NCI-H1694 (cell line): ENCODE data around the gene SLC16A5.
"Not testable (repeated sequence)": the region's sequence is repeated elsewhere in the genome, so short reads cannot be mapped to it uniquely, and the experiment has no call there.

Experiments used
- DNase-seq: peaks from one replicate; lab custom pipeline; 2025; lab: John Stamatoyannopoulos, UW

SLC16A5 gene

DNA sequence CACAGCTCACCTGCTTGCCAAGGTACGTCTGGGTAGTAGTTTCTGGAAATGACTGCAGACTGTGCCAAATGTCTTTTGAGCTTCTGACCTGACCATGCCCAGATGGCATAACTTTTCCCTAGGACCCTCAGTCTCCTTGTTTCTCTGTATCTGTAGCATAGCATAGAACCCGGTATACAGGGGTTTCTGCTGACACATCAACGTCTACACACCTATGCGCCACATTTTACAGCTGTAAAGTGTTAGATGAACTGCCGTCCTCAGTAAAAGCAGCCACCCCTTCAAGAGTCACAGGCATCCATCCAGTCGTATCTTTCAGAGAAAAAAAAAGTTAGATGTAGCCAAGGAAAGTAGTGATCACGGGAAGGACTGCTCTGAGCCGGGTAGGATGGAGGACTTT, 23.3 kb upstream of the SLC16A5 start:
- no peak for DNase-seq

GRCh38 chr17:75064867-75065561, 22.7 kb upstream of the SLC16A5 start:
- no peak for DNase-seq

DNA sequence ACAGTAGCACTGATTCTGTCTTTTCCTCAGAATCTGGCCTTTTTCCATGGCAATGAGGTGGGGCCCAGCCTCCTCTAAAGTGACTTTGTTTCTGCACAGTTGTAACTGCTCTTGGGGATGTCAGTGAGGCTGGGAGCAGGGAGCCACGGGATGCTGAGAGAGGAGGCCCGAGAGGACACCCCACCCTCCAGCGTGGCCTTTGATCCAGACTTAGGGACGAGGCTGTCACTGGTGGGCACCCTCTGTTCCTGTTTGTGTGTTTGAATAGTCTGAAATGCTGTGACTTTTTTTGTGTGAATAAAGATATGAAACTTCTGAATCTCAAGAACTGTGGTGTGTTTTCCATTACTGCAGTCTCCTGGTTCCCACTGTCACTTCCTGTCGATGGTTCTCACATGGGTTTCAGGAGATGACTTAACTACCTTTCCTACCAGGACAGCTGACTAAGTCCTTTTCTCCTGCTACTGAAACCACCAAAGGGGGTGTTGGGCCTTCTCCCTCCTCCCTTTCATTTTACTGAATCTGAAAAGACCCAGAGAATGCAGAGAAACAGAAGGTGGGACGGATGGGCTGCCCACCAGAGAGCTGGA, 22.1 kb upstream of the SLC16A5 start:
- no peak for DNase-seq

- no peak for DNase-seq
Observed at GRCh38 chr17:75067856-75068255, 19.9 kb upstream of the SLC16A5 start.

DNA sequence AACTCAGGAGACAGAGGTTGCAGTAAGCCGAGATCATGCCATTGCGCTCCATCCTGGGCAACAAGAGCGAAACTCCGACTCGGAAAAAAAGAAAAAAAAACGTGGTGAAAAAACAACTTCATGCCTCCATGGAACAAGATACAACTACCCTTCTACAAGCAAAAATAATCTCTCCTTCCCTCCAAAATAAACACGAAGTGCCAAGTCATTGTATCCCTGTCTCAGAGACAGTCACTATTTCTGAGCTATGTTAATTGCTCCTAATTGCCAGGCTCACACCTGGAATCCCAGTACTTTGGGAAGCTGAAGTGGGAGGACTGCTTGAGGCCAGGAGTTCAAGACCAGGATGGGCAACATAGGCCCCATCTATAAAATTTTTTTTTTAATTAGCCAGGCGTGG, 19.0 kb upstream of the SLC16A5 start:
- no peak for DNase-seq

DNA sequence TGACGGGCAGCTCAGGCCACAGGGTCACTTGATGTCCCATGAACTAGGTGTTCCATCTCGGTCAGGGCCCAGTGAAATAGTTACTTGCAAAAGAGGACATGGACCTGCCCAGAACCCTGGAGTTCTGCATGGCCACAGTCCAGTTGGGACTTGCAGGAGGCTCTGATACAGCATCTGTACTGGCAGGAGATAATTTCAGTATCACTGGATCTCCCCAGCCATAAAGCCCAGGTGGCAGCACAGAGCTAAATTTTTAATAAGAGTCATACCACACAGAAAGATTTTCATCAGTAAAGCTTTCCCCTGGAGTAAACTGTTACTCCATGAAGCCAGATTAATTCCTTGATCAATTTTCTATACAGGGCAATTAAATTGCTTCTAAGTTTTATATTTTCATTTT, 18.0 kb upstream of the SLC16A5 start:
- no peak for DNase-seq

DNA sequence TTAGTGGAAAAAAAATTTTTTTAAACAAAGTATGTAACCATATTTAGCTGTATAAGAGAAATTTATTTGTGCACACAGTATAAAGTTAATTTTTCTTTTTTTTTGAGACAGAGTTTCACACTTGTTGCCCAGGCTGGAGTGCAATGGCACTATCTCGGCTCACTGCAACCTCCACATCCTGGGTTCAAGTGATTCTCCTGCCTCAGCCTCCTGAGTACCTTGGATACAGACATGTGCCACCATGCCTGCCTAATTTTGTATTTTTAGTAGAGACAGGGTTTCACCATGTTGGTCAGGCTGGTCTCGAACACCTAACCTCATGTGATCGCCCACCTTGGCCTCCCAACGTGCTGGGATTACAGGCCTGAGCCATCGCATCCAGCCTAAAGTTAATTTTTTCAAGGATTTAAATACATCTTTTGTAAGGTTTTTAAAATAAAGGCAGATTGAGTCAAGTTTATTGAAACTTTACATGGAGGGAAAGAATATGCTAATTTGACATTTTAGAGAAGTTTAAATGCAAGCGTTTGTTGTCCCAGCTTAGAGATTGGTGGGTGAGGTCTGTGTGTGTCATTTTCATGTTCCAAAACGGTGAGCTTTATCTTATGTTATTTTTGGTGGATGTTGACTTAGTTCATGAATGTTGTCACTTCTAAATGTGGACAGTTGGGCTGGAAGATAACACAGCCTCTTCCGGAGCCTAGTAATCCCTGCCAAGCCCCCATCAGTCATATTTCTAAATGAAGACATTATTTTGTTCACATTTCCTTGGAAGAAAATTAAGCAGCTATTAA, 16.1 kb upstream of the SLC16A5 start:
- not testable (repeated sequence) for DNase-seq

DNA sequence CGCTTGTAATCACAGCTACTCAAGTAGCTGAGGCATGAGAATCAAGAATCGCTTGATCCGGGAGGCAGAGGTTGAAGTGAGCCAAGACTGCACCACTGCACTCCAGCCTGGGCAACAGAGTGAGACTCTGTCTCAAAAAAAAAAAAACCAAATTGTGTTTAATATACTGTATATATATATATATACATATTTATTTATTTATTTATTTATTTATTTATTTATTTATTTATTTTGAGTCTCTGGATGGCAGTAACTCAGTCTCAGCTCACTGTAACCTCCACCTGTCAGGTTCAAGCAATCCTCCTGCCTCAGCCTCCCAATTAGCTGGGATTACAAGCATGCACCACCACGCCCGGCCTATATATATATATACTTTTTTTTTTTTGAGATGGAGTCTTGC, 14.8 kb upstream of the SLC16A5 start:
- not testable (repeated sequence) for DNase-seq

DNA sequence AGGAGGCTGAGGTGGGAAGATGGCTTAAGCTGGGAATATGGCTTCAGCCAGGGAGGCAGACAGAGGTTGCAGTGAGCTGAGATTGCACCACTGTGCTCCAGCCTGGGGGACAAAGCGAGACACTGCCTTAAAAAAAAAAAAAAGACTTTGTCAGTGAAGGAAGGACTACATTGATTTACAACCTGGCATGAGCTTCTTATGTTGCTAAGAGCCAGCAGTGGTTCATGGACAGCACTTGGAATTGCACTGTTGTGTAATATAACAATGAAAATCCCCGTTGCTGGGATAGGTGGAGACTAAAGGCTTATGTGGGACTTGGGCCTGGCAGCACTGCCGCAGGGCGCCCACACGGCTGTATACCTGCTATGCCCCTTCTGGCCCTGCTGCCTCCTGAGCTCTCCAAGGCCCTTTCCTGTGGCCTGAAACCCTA, 14.1 kb upstream of the SLC16A5 start:
- no peak for DNase-seq

DNA sequence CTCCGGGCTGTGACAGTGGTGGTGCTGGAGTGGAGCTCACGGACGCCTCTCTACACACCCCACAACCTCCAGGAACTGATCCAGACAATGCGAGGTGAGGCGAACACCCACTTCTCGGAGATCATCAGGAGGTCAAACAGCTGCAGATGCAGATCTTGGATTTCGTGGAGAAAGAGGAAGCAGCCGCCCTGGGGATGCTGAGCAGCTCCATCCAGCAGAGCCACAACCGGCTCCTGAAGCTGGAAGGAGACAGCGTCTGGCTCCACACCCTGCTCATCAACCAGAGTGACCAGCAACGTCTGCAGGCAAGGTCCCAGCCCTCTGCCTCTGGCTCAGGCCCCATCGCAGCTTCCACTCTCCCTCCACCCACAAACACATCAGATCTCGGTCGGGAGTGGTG, 13.2 kb upstream of the SLC16A5 start:
- DNase-seq, result no peak

GRCh38 chr17:75075597-75076336, 12.0 kb upstream of the SLC16A5 start:
- DNase-seq, result no peak

GRCh38 chr17:75077072-75077495, 10.7 kb upstream of the SLC16A5 start:
- DNase-seq, result no peak

DNA sequence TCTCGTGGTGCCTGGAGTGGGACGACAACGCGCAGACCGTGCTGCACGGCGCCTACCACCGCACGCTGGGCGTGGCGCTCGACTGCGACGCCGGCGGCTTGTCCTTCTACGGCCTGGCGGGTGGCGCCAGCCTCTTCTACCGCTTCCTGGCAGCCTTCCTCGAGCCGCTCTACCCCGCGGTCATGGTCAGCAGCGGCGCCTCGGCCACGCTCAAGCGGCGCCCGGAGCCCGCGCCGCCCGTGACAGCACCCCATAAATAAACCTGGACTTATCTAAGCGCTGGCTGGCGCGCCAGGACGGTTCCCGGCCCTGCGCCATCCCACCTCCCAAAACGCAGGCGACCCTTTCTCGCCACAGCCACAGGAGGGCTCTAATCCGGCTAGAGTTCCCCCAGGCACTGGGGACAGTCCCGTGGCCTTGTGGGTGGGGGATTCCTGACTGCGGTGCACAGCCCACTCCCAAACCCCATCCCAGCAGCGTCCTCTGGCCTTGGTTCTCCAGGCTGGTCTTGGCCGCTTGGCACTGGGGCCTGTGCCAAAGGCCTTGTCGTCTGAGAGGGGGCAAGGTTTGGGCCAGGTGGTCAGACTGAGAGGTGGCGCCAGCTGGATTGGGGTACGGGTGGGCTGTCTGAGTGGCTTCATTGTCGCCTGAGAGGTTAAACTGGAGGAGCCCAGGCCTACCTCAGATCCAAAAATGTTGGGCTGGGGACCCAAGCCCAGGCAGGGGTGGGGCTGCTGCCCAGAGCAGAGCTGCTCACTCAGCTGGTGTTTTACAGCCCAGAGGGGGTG, 10.1 kb upstream of the SLC16A5 start:
- no peak for DNase-seq

- DNase-seq, result no peak
Observed at GRCh38 chr17:75078284-75079022, 9.3 kb upstream of the SLC16A5 start.

DNA sequence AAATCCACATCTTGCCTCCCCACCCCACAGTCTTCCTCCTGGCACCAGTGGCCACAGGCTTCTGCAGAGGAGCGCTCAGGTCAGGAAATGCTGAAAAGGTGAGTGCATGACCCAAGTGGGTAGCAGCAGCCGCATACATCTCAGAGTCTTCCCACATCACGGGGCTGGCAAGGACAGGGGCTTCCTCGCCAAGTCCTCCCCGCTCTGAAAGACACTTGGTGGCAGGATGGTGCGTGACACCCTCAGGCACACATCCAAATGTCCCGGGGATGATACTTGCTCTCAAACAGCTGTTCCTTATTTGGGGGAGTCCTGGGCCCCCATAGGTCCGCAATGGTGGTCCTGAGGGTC, 8.8 kb upstream of the SLC16A5 start:
- no peak for DNase-seq

DNA sequence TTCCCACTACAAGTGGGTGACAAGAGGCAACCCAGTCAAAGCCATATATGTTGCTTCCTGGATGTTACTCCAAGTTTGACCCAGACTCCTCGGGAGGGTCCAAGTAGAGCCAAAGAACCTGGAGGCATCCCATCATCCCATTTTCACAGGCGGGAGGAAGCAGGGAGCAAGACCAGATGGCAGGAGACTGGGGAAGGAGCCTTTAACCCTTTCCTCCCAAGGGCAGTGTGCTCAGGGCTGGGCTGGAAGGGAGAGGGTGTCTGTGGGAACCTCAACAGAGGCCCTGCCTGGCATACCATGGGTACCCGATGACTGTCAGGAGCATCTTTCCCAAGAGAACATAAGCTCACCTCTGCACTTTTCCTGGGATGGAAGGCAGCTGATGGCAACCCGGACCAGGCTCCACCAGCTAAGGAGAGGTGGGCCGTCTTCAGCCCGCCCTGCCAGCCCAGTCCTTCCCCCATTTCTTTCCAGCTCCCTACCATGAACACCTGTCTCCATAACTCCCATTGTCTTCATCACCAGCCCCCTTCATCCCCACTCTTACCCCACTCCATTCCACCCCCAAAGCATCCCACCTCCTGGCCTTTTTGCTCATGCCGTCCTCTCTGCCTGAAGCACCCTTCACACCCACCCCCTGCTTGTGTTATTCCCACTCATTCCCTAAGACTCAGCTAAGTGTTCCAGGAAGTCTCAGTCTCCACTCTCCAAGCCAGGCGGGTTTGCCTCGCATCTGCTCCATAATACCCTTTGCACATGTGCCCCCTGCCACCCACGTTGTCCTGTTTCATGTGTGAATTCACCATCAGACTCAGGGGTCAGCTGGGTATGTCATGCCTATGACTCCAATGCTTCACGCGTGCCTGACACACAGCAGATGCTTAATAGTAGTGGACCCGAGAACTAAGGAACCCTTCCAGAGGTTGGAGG, 5.9 kb upstream of the SLC16A5 start:
- DNase-seq, result no peak

DNA sequence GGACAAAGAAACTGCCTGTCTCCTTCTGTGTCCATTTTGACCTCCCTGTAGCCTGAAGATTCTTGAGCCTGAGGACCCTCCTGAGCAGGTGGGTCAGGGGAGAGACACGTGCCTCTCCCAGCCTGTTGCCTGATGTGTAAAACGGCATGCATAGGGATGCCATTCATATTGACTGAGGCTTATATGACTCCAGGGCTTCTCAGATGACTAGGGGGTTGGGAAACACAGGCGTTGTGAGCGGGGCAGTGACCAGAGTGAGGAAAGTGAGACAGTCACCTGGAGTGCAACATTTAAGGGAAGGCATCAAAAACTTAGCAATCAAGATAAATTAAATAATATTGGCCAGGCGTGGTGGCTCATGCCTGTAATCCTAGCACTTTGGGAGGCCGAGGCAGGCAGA, 5.1 kb upstream of the SLC16A5 start:
- DNase-seq, result no peak

GRCh38 chr17:75084039-75084660, 3.6 kb upstream of the SLC16A5 start:
- no peak for DNase-seq

- DNase-seq, result no peak
Observed at GRCh38 chr17:75086496-75087181, 1.1 kb upstream of the SLC16A5 start.
